Sigmoid colon (tissue), 4 donors: ENCODE results near the gene SDK1.

Experiments
- CTCF ChIP-seq, 4 experiments: fragments of 450-650 bp in 3 of 4; fragments of 200-600 bp in 1 of 4; IDR thresholded peaks; one replicate each; pipeline ENCODE4 v1.5.1; 2016 to 2019; ENCODE audit warnings: antibody characterized with exemption in 4 of 4, mild to moderate bottlenecking in 3 of 4, moderate library complexity in 2 of 4
- EP300 ChIP-seq, 4 donors: sonication (generic); formaldehyde crosslinking; IDR thresholded peaks; one replicate each; pipeline ENCODE4 v1.6.1; 2017; ENCODE audit warnings: antibody characterized with exemption in 4 of 4
- POLR2A ChIP-seq, 2 donors: fragments of 450-650 bp; IDR thresholded peaks; one replicate each; pipeline ENCODE4 v1.6.1; 2016; ENCODE audit warnings: antibody characterized with exemption in 2 of 2, mild to moderate bottlenecking in 2 of 2, moderate library complexity in 2 of 2
- POLR2AphosphoS5 ChIP-seq, 4 donors: sonication (generic); formaldehyde crosslinking; IDR thresholded peaks; one replicate each; pipeline ENCODE4 v1.6.1; 2017; ENCODE audit warnings: antibody characterized with exemption in 4 of 4

GRCh38 chr7:3429981-3430380, 128.9 kb downstream of the SDK1 start:
- TF ChIP-seq CTCF (IDR thresholded peaks at IDR 0.05) (no peak), POLR2AphosphoS5 (IDR thresholded peaks at IDR 0.05) (no peak), POLR2A (IDR thresholded peaks at IDR 0.05) (no peak), EP300 (IDR thresholded peaks at IDR 0.05) (no peak)
